BJ (cell line): ENCODE results near the gene KCTD17. TPM values are rescaled to one million over a fixed set of nuclear protein-coding genes. Genes with fewer than 3 reads are reported as not detected.
A peak's percentile ranks its signal among the peaks of the same experiment; 100 is the strongest.

Experiments
- CTCF ChIA-PET: fragments of 350-600 bp; formaldehyde crosslinking; extraction: SDS; loops from one replicate; lab custom pipeline; 2021; ENCODE audit warnings: antibody characterized with exemption, inconsistent platforms; lab: Yijun Ruan, JAX
- POLR2A ChIA-PET: fragments of 300-600 bp; sonication (Branson Sonifier 250); formaldehyde crosslinking; extraction: SDS; loops from one replicate; lab custom pipeline; 2021; ENCODE audit warnings: antibody characterized with exemption; lab: Charles Lee
- DNase-seq: peaks from one replicate; pipeline ENCODE4 v3.0.0-alpha.2; 2011; ENCODE audit warnings: low read depth
- H3K27me3 ChIP-seq: 2 replicates; pipeline ENCODE4 v1.6.0; 2011; ENCODE audit warnings: low read length; ENCODE audit not compliant: control insufficient read depth, insufficient read depth
- H3K36me3 ChIP-seq: 2 replicates; pipeline ENCODE4 v1.5.1; 2011; ENCODE audit warnings: low read length; ENCODE audit not compliant: control insufficient read depth, insufficient read depth
- H3K4me3 ChIP-seq: 2 replicates; pipeline ENCODE4 v1.5.1; 2011; ENCODE audit warnings: low read depth, mild to moderate bottlenecking, control low read depth, low read length
- CTCF ChIP-seq: IDR thresholded peaks from 2 replicates; pipeline ENCODE4 v1.5.1; 2011; ENCODE audit warnings: low read depth, mild to moderate bottlenecking, control low read depth, inconsistent platforms, low read length, moderate library complexity; ENCODE audit not compliant: insufficient read depth
- polyA minus RNA-seq: library from RNA; depleted of rRNA, polyadenylated mRNA; stranded (reverse); fragments of >200 nt; gene quantifications from 2 replicates; pipeline ENCODE4 v1.2.3, GENCODE V29; 2011; rRNA and poly(A)+ RNA removed
- polyA plus RNA-seq: library from polyadenylated mRNA; depleted of rRNA; stranded (reverse); fragments of >200 nt; gene quantifications from 2 replicates; pipeline ENCODE4 v1.2.3, GENCODE V29; 2011; rRNA removed

The KCTD17 gene
- 19.1 and 36.3 TPM in 2 replicates for polyA plus RNA-seq
- polyA minus RNA-seq, result 26.0 and 47.3 TPM in 2 replicates

- Histone ChIP-seq H3K27me3 (no peaks in the 10 kb centered on the region), H3K4me3 (peak within 1 kb of the TSS; percentile 72), H3K36me3 (peaks cover 9% of the 10 kb centered on the region)
- TF ChIP-seq CTCF, result no peak
- ChIA-PET CTCF (interaction anchor here (0.6 to 1.5 kb wide), 3 partner anchors 14 to 148 kb away, joined by 3 to 5 read pairs (median 3); no protein-coding TSS in a partner anchor), POLR2A (no interaction called here)
- DNase-seq, result no peak
Measured at GRCh38 chr22:37051391-37052385, at the start of gene KCTD17. KCTD17 (plus strand) TSS chr22:37051742; CDS start chr22:37051761, 19 bp downstream.

GRCh38 chr22:37001826-37002225 is 49.7 kb upstream of the KCTD17 start:
- Histone ChIP-seq H3K27me3 (peaks cover 19% of the 10 kb centered on the region), H3K36me3 (no peaks in the 10 kb centered on the region), H3K4me3 (no peak overlapping the region)
- ChIA-PET POLR2A (no interaction called here), CTCF (no interaction called here)
- no peak for DNase-seq
- TF ChIP-seq CTCF, result no peak

- H3K4me3 ChIP-seq, result no peak overlapping the region
- H3K27me3 ChIP-seq, result peaks cover 26% of the 10 kb centered on the region
- POLR2A ChIA-PET, result no interaction called here
- no peaks in the 10 kb centered on the region for H3K36me3 ChIP-seq
- CTCF ChIA-PET, result interaction anchor here (1.3 kb wide), 1 partner anchor 24 kb away, joined by 3 read pairs; no protein-coding TSS in a partner anchor
- no peak for TF ChIP-seq CTCF
- DNase-seq, result no peak
Measured at GRCh38 chr22:37002633-37003032, 48.9 kb upstream of the KCTD17 start.

- DNase-seq, result no peak
- H3K36me3 ChIP-seq, result no peaks in the 10 kb centered on the region
- ChIA-PET POLR2A (no interaction called here), CTCF (interaction anchor here (0.6 to 2.5 kb wide), 3 partner anchors 9 to 151 kb away, joined by 3 to 8 read pairs (median 3); no protein-coding TSS in a partner anchor)
- peaks cover 21% of the 10 kb centered on the region for H3K27me3 ChIP-seq
- no peak for TF ChIP-seq CTCF
- no peak overlapping the region for H3K4me3 ChIP-seq
Measured at GRCh38 chr22:37007651-37008050, 43.9 kb upstream of the KCTD17 start.

- Histone ChIP-seq H3K4me3 (no peak overlapping the region), H3K27me3 (peaks cover 19% of the 10 kb centered on the region), H3K36me3 (no peaks in the 10 kb centered on the region)
- CTCF ChIA-PET, result interaction anchor here (0.6 to 2.5 kb wide), 2 partner anchors 8 to 31 kb away, joined by 3 to 8 read pairs; no protein-coding TSS in a partner anchor
- no peak for TF ChIP-seq CTCF
- no peak for DNase-seq
- POLR2A ChIA-PET, result no interaction called here
Measured at GRCh38 chr22:37008365-37008764, 43.2 kb upstream of the KCTD17 start.
